Calu3 (cell line): ENCODE data around the gene DIAPH1. TPM values are rescaled to one million over a fixed set of nuclear protein-coding genes. Genes with fewer than 3 reads are reported as not detected.

Experiments used
- BruUV-seq: library from RNA; stranded (reverse); fragments of 400-500 nt; replicated peaks from 2 replicates; lab custom pipeline; 2021; lab: Mats Ljungman, UMichigan
- CTCF ChIA-PET: fragments of 300-600 bp; sonication (Branson Sonifier 250); formaldehyde crosslinking; loops from one replicate; lab custom pipeline; 2022; ENCODE audit warnings: antibody characterized with exemption; lab: Charles Lee
- DNase-seq: peaks from one replicate; pipeline ENCODE4 v3.0.0; 2022
- H3K27ac Mint-ChIP-seq: one replicate; pipeline ENCODE4 v1.8.0; 2022; ENCODE audit warnings: mixed read lengths; ENCODE audit not compliant: unreplicated experiment
- H3K27me3 Mint-ChIP-seq: one replicate; pipeline ENCODE4 v1.8.0; 2022; ENCODE audit warnings: mixed read lengths; ENCODE audit not compliant: unreplicated experiment
- H3K36me3 Mint-ChIP-seq: one replicate; pipeline ENCODE4 v1.8.0; 2022; ENCODE audit warnings: mild to moderate bottlenecking, moderate library complexity, mixed read lengths; ENCODE audit not compliant: insufficient read depth, unreplicated experiment
- H3K4me1 Mint-ChIP-seq: one replicate; pipeline ENCODE4 v1.8.0; 2022; ENCODE audit warnings: mild to moderate bottlenecking, low read depth, mixed read lengths; ENCODE audit not compliant: unreplicated experiment
- H3K4me3 Mint-ChIP-seq: one replicate; pipeline ENCODE4 v1.8.0; 2022; ENCODE audit warnings: mild to moderate bottlenecking, low read depth, moderate library complexity, mixed read lengths; ENCODE audit not compliant: unreplicated experiment
- H3K9me3 Mint-ChIP-seq: one replicate; pipeline ENCODE4 v1.8.0; 2022; ENCODE audit warnings: low read depth, mixed read lengths; ENCODE audit not compliant: unreplicated experiment
- CTCF ChIP-seq: fragments of 200-600 bp; IDR thresholded peaks from one replicate; pipeline ENCODE4 v1.8.0; 2022; ENCODE audit warnings: antibody characterized with exemption; ENCODE audit not compliant: unreplicated experiment
- intact Hi-C: fragments of 100-400 bp; cut with micrococcal nuclease; formaldehyde crosslinking; loops from one replicate; pipeline ENCODE4 v1.10.0; 2022; ENCODE audit not compliant: unreplicated experiment
- total RNA-seq: library from RNA; stranded (reverse); gene quantifications from 2 replicates; pipeline ENCODE4 v1.2.3, GENCODE V29; 2022

The DIAPH1 gene
- total RNA-seq, 1 experiment from 2014 or later, result 219 TPM

- peaks cover 64% of the 10 kb centered on the region for H3K36me3 Mint-ChIP-seq
- H3K27ac Mint-ChIP-seq, result no peak overlapping the region
- H3K9me3 Mint-ChIP-seq, result no peaks in the 10 kb centered on the region
- CTCF ChIA-PET, result interaction anchor here (0.6 to 1.3 kb wide), 2 partner anchors 9 to 188 kb away, joined by 3 to 7 read pairs; partner anchors contain the start of gene TAF7
- intact Hi-C loops, result no loop called here
- no TSS peak for BruUV-seq
- DNase-seq, result no peak
- no peak for TF ChIP-seq CTCF
- H3K4me1 Mint-ChIP-seq, result no peaks in the 10 kb centered on the region
- H3K4me3 Mint-ChIP-seq, result no peak overlapping the region
- no peaks in the 10 kb centered on the region for H3K27me3 Mint-ChIP-seq
These were observed 109.8 kb downstream of the DIAPH1 start for GRCh38 chr5:141508798-141509611.

DNA sequence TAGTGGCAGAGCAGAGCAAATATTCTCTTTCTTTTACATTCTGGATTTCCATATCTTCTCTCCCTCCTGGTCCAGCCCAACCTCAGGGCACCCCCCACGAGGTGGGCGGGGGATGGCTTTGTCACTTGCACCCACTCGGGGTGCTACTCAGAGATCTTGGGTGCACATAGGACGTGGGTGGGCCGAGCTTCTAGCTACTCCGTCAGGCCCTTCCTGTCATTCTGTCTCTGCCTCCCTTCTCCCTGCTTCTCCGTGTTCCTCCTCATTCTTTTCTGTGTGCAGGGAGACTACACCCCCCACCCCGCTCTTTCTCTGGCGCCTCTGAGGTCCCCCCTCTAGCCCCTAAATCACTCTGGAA lies 110.4 kb downstream of the DIAPH1 start:
- Mint-ChIP-seq H3K36me3 (peaks cover 58% of the 10 kb centered on the region), H3K4me1 (no peaks in the 10 kb centered on the region), H3K4me3 (no peak overlapping the region), H3K9me3 (no peaks in the 10 kb centered on the region), H3K27ac (no peak overlapping the region), H3K27me3 (no peaks in the 10 kb centered on the region)
- TF ChIP-seq CTCF, result no peak
- no TSS peak for BruUV-seq
- CTCF ChIA-PET, result interaction anchor here (0.6 to 1.0 kb wide), 2 partner anchors 10 to 16 kb away, joined by 3 to 7 read pairs; no protein-coding TSS in a partner anchor
- no peak for DNase-seq
- intact Hi-C loops, result no loop called here

DNA sequence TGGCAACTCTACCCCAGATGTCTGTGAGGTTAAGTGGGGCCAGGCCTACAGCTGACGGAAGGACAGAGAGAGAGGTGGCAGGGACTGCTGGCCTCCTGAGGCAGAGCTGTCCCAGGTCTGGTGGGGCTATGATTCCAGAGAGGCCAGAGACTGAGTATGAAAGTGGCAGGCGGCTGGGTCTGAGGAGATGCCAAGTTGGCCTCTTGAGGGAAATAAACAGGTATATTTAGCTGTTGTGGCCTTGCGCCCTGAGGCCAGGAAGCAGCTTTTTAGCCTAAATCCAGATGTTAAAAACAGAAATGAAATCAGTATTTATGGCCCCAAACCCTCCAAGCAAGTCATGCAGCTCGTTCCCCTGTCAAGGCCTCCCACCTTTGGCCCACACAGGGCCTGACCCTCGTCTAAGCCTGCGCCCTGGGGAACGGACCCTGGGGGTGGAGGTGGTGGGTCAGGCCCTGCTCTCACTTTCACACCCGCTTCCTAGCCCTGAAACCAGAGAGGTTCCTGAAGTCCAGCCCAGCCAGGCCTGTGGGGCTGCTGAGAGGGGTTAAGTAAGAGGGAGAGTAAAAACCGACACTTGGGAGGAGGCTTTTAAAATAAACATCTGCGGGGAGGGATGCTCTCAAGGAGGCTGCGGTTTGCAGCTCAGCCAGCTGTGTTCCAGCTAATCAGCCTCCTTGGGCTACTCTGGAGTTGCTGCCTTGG lies 111.3 kb downstream of the DIAPH1 start:
- no peaks in the 10 kb centered on the region for H3K9me3 Mint-ChIP-seq
- H3K36me3 Mint-ChIP-seq, result peaks cover 50% of the 10 kb centered on the region
- H3K27me3 Mint-ChIP-seq, result no peaks in the 10 kb centered on the region
- no peak overlapping the region for H3K4me3 Mint-ChIP-seq
- TF ChIP-seq CTCF, result no peak
- CTCF ChIA-PET, result interaction anchor here (1.0 to 1.2 kb wide), 2 partner anchors 14 to 17 kb away, joined by 3 to 4 read pairs; no protein-coding TSS in a partner anchor
- no peak overlapping the region for H3K27ac Mint-ChIP-seq
- intact Hi-C loops, result no loop called here
- no peak for DNase-seq
- no peaks in the 10 kb centered on the region for H3K4me1 Mint-ChIP-seq
- BruUV-seq, result no TSS peak

DNA sequence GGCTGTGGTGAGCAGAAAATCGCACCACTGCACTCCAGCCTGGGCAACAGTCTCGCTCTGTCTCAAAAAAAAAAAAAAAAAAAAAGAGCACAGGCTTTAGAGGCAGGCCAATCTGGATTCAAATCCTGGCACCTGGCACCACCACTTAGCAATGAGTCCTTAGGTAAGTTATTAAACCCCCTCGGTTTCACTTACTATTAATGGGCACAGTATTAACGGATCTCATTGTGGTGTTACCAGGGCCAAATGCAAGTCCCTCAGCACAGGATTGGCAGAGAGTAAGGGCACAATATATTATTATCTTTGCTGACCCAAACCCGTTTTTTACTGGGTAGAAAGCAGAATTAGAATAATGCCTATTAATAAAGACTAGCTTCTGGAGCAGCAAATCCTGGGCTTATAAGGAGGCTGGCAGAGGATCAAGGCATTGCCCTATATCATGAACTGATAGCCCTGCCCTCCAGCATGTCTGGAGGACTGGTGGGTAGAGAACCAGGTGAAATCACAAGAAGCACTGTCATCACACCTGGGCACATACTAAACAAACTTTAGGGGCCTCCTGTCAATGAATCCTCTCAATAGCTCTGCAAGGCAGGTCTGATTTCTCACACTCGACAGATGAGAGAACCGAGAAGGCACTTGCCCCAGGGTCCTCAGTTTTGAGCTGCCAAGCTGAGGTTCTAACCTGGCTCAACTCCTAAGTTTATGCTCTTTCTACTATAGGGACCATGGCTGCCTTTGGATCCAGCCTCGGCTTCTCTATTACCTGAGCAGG lies 112.2 kb downstream of the DIAPH1 start:
- Mint-ChIP-seq H3K27me3 (no peaks in the 10 kb centered on the region), H3K4me1 (no peaks in the 10 kb centered on the region), H3K27ac (no peak overlapping the region), H3K9me3 (no peaks in the 10 kb centered on the region), H3K4me3 (no peak overlapping the region), H3K36me3 (peaks cover 46% of the 10 kb centered on the region)
- no peak for DNase-seq
- intact Hi-C loops, result no loop called here
- TF ChIP-seq CTCF, result no peak
- CTCF ChIA-PET, result interaction anchor here (1.2 kb wide), 1 partner anchor 15 kb away, joined by 4 read pairs; no protein-coding TSS in a partner anchor
- no TSS peak for BruUV-seq
